K562 (cell line): Measurements from ENCODE around the gene ZNF316. TPM values are rescaled to one million over a fixed set of nuclear protein-coding genes. Genes with fewer than 3 reads are reported as not detected.
A peak's percentile ranks its signal among the peaks of the same experiment; 100 is the strongest.

Source experiments
- CCNT2 ChIP-seq: IDR thresholded peaks from 2 replicates; pipeline ENCODE4 v1.6.1; 2011; ENCODE audit warnings: borderline replicate concordance, low read depth, mild to moderate bottlenecking, moderate library complexity, mixed read lengths, low read length; ENCODE audit not compliant: insufficient read length; ENCODE audit errors: extremely low read depth
- DIDO1 ChIP-seq: fragments of 450-650 bp; IDR thresholded peaks from 2 replicates; pipeline ENCODE4 v1.6.1; 2016; ENCODE audit warnings: low read depth, missing biosample characterization, missing genetic modification characterization
- EP300 ChIP-seq: IDR thresholded peaks from 2 replicates; pipeline ENCODE4 v1.6.1; 2012; ENCODE audit warnings: low read length, improper control_type of control experiment
- FUS ChIP-seq: fragments of 200-400 bp; formaldehyde crosslinking; optimal IDR thresholded peaks from 2 replicates; pipeline ENCODE3; 2017; ENCODE audit warnings: low read depth, low read length
- GABPB2 ChIP-seq: fragments of 250-450 bp; sonication (Bioruptor Pico); conservative IDR thresholded peaks from 2 replicates; pipeline ENCODE4 v1.5.1; 2021; ENCODE audit warnings: mild to moderate bottlenecking
- GTF2E2 ChIP-seq: fragments of 200-800 bp; sonication (Bioruptor generic); IDR thresholded peaks from 2 replicates; pipeline ENCODE4 v1.6.1; 2016; ENCODE audit warnings: missing genetic modification characterization, missing compliant biosample characterization
- HDAC3 ChIP-seq: fragments of 450-650 bp; IDR thresholded peaks from 2 replicates; pipeline ENCODE4 v1.6.1; 2018; ENCODE audit warnings: borderline replicate concordance, mild to moderate bottlenecking, moderate library complexity; ENCODE audit not compliant: partially characterized antibody
- HOMEZ ChIP-seq: fragments of 250-450 bp; sonication (Bioruptor Pico); IDR thresholded peaks from 2 replicates; pipeline ENCODE4 v1.4.0; 2020; ENCODE audit warnings: mild to moderate bottlenecking, moderate library complexity
- JUNB ChIP-seq: fragments of 450-650 bp; formaldehyde crosslinking; conservative IDR thresholded peaks from 2 replicates; pipeline ENCODE4 v1.4.0; 2020; ENCODE audit warnings: mild to moderate bottlenecking
- LCOR ChIP-seq: sonication (generic); formaldehyde crosslinking; IDR thresholded peaks from 2 replicates; pipeline ENCODE4 v1.8.0; 2022; ENCODE audit warnings: mild to moderate bottlenecking, missing genetic modification reagents
- NFRKB ChIP-seq: fragments of 450-650 bp; IDR thresholded peaks from 2 replicates; pipeline ENCODE4 v1.6.1; 2016; ENCODE audit warnings: low read depth
- PHB ChIP-seq: fragments of 250-450 bp; sonication (Bioruptor Pico); IDR thresholded peaks from 2 replicates; pipeline ENCODE4 v1.5.0; 2021
- RAD51 ChIP-seq: fragments of 450-650 bp; IDR thresholded peaks from 2 replicates; pipeline ENCODE4 v1.7.1; 2016; ENCODE audit warnings: low read depth, mild to moderate bottlenecking, borderline replicate concordance
- RBFOX2 ChIP-seq: fragments of 200-400 bp; formaldehyde crosslinking; IDR thresholded peaks from 2 replicates; pipeline ENCODE4 v1.6.1; 2017; ENCODE audit warnings: low read depth, mild to moderate bottlenecking, low read length, moderate library complexity
- TAF1 ChIP-seq: IDR thresholded peaks from 2 replicates; pipeline ENCODE4 v1.6.1; 2011; ENCODE audit warnings: mild to moderate bottlenecking, low read length, moderate library complexity; ENCODE audit not compliant: insufficient read depth, control insufficient read depth, severe bottlenecking; ENCODE audit errors: extremely low read depth
- TFAM ChIP-seq: fragments of 250-450 bp; sonication (Bioruptor Pico); conservative IDR thresholded peaks from 2 replicates; pipeline ENCODE4 v1.5.0; 2021; ENCODE audit warnings: mild to moderate bottlenecking, moderate library complexity
- USF1 ChIP-seq: sonication (generic); formaldehyde crosslinking; IDR thresholded peaks from 2 replicates; pipeline ENCODE4 v1.9.0; 2022; ENCODE audit warnings: mild to moderate bottlenecking, missing genetic modification reagents
- XRCC3 ChIP-seq: fragments of 450-650 bp; IDR thresholded peaks from 2 replicates; pipeline ENCODE4 v1.6.1; 2017; ENCODE audit warnings: mild to moderate bottlenecking, moderate library complexity
- ZNF146 ChIP-seq: IDR thresholded peaks from one replicate; pipeline ENCODE4 v1.6.1; 2018; ENCODE audit warnings: missing compliant biosample characterization; ENCODE audit not compliant: unreplicated experiment
- ZNF3 ChIP-seq: fragments of 250-450 bp; sonication (Bioruptor Pico); IDR thresholded peaks from 2 replicates; pipeline ENCODE4 v1.5.0; 2021; ENCODE audit warnings: mild to moderate bottlenecking, moderate library complexity
- ZNF316 ChIP-seq: fragments of 450-650 bp; IDR thresholded peaks from 2 replicates; pipeline ENCODE4 v1.6.1; 2016
- polyA plus RNA-seq, 8 experiments: library from polyadenylated mRNA; depleted of rRNA in 4 of 8; stranded (reverse) in 5 of 8; unstranded in 3 of 8; fragments of >200 nt; fragmentation: Nextera tagmentation in 2 of 8; fragmentation: Illumina TruSeq in 1 of 8; extraction: Ambion mirVana in 2 of 8; extraction: Trizol in 1 of 8; gene quantifications; 2 replicates each; pipeline versions ENCODE4 v1.2.1 to v1.2.3, GENCODE V29; 2011 to 2014; ENCODE audit warnings: inconsistent platforms in 1 of 8, missing spikeins in 1 of 8
- total RNA-seq, 7 experiments: library from RNA; depleted of rRNA in 6 of 7; stranded (reverse); fragments of >200 nt in 6 of 7; fragmentation: Illumina TruSeq in 2 of 7; extraction: Trizol in 2 of 7; gene quantifications; 2 replicates each; pipeline versions ENCODE4 v1.2.1 to v1.2.3, GENCODE V29; 2011 to 2021; ENCODE audit warnings: low replicate concordance in 1 of 7
- TF ChIP-seq, protein P1 (sequence below): fragments of 250-450 bp; sonication (Bioruptor Pico); IDR thresholded peaks from 2 replicates; pipeline ENCODE4 v1.8.0; 2022; ENCODE audit warnings: inconsistent platforms, mild to moderate bottlenecking, moderate library complexity, borderline replicate concordance
- TF ChIP-seq, protein P2 (sequence below): sonication (generic); formaldehyde crosslinking; IDR thresholded peaks from 2 replicates; pipeline ENCODE4 v1.8.0; 2022; ENCODE audit warnings: missing genetic modification reagents, mild to moderate bottlenecking, borderline replicate concordance
- TF ChIP-seq, protein P3 (sequence below): fragments of 450-650 bp; IDR thresholded peaks from 2 replicates; pipeline ENCODE4 v1.6.1; 2016; ENCODE audit warnings: antibody characterized with exemption

Gene ZNF316
- total and polyA plus RNA-seq, 9 of the 15 experiments (the other 6 are each of a cell fraction or from before 2014, with no cell fraction given) = 0.10 to 34.0 (median 8.6) TPM

- TF ChIP-seq HOMEZ (CRISPR knock-in tag) (no peak), JUNB (CRISPR knock-in tag) (no peak), DIDO1 (no peak), ZNF316 (no peak), CCNT2 (no peak), LCOR (CRISPR knock-in tag) (0 out of 2 replicates have a peak, but pooled peaks have one; percentile 34), EP300 (no peak), XRCC3 (no peak), USF1 (peak; percentile 75), PHB (CRISPR knock-in tag) (no peak), RBFOX2 (peak; percentile 49), TAF1 (peak; percentile 69), ZNF146 (CRISPR knock-in tag) (no peak), TFAM (CRISPR knock-in tag) (no peak), RAD51 (no peak), HDAC3 (no peak), FUS (no peak), ZNF3 (CRISPR knock-in tag) (no peak), NFRKB (no peak), GTF2E2 (tag) (no peak), GABPB2 (no peak)
- TF ChIP-seq, protein P1, sequence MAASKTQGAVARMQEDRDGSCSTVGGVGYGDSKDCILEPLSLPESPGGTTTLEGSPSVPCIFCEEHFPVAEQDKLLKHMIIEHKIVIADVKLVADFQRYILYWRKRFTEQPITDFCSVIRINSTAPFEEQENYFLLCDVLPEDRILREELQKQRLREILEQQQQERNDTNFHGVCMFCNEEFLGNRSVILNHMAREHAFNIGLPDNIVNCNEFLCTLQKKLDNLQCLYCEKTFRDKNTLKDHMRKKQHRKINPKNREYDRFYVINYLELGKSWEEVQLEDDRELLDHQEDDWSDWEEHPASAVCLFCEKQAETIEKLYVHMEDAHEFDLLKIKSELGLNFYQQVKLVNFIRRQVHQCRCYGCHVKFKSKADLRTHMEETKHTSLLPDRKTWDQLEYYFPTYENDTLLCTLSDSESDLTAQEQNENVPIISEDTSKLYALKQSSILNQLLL = no peak
- TF ChIP-seq, protein P2, sequence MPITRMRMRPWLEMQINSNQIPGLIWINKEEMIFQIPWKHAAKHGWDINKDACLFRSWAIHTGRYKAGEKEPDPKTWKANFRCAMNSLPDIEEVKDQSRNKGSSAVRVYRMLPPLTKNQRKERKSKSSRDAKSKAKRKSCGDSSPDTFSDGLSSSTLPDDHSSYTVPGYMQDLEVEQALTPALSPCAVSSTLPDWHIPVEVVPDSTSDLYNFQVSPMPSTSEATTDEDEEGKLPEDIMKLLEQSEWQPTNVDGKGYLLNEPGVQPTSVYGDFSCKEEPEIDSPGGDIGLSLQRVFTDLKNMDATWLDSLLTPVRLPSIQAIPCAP (CRISPR knock-in tag) = no peak
- TF ChIP-seq, protein P3, sequence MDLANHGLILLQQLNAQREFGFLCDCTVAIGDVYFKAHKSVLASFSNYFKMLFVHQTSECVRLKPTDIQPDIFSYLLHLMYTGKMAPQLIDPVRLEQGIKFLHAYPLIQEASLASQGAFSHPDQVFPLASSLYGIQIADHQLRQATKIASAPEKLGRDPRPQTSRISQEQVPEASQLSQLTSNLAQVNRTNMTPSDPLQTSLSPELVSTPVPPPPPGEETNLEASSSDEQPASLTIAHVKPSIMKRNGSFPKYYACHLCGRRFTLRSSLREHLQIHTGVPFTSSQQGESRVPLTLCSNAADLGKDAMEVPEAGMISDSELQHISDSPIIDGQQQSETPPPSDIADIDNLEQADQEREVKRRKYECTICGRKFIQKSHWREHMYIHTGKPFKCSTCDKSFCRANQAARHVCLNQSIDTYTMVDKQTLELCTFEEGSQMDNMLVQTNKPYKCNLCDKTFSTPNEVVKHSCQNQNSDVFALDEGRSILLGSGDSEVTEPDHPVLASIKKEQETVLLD = no peak
Measured at GRCh38 chr7:6636741-6637543, at the start of gene ZNF316 (continued).
